G401.6 (cell line): ENCODE measurements around the gene ST6GAL1.
"Not testable (repeated sequence)": the region's sequence is repeated elsewhere in the genome, so short reads cannot be mapped to it uniquely, and the experiment has no call there.

Experiments used
- FAIRE-seq: peaks from 2 replicates; lab custom pipeline; 2012; peaks lifted over from hg19 to GRCh38; lab: Jason Lieb, UNC

Gene ST6GAL1

GRCh38 chr3:187051724-187052366, 121.5 kb downstream of the ST6GAL1 start:
- FAIRE-seq, result no peak

- FAIRE-seq, result not testable (repeated sequence)
Measured at GRCh38 chr3:187052427-187052826, 122.1 kb downstream of the ST6GAL1 start.

DNA sequence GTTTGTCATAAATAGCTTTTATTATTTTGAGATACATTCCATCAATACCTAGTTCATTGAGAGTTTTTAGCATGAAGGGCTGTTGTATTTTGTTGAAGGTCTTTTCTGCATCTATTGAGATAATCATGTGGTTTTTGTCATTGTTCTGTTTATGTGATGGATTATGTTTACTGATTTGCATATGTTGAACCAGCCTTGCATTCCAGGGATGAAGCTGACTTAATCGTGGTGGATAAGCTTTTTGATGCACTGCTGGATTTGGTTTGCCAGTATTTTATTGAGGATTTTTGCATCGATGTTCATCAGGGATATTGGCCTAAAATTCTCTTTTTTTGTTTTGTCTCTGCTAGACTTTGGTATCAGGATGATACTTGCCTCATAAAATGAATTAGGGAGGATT, 124.1 kb downstream of the ST6GAL1 start:
- FAIRE-seq, result not testable (repeated sequence)

GRCh38 chr3:187057803-187058202, 127.5 kb downstream of the ST6GAL1 start:
- not testable (repeated sequence) for FAIRE-seq

DNA sequence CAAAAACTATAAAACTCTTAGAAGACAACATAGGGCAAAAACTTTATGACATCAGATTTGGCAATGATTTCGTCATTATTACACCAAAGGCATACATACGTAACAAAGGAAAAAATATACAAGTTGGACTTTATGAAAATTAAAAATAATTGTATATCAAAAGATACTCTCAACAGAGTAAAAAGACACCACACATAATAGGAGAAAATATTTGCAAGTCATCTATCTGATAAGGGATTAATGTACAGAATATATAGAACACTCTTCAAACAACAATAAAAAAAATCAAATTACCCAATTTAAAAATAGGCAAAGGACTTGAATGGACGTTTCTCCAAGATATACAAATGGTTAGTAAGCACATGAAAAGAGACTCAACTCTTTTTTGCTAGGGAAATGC, 131.4 kb downstream of the ST6GAL1 start:
- FAIRE-seq, result no peak

DNA sequence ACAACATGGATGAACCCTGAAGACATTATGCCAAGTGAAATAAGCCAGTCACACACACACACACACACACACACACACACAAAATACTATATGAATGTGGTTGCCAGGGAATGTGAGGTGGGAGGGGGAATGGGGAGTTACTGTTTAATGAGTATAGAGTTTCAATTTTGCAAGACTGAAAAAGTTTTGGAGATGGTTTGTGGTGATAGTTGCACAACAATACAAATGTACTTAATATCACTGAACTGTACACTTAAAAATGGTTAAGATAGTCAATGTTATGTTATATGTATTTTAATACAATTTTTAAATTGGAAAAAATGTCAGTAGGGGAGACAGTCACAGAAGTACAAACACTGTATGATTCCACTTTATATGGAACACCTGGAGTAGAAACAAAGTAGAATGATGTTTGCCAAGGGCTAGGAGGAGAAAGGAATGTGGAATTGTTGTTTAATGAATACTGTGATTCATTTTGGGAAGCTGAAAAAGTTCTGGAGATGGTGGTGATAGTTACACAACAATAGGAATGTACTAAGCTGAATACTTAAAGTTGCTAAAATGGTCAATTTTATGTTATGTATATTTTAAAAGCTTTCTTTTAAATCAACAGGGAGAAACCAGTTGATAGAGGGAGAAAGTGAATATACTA, 132.3 kb downstream of the ST6GAL1 start:
- no peak for FAIRE-seq

- FAIRE-seq, result no peak
Measured at GRCh38 chr3:187063286-187064121, 133.2 kb downstream of the ST6GAL1 start.

DNA sequence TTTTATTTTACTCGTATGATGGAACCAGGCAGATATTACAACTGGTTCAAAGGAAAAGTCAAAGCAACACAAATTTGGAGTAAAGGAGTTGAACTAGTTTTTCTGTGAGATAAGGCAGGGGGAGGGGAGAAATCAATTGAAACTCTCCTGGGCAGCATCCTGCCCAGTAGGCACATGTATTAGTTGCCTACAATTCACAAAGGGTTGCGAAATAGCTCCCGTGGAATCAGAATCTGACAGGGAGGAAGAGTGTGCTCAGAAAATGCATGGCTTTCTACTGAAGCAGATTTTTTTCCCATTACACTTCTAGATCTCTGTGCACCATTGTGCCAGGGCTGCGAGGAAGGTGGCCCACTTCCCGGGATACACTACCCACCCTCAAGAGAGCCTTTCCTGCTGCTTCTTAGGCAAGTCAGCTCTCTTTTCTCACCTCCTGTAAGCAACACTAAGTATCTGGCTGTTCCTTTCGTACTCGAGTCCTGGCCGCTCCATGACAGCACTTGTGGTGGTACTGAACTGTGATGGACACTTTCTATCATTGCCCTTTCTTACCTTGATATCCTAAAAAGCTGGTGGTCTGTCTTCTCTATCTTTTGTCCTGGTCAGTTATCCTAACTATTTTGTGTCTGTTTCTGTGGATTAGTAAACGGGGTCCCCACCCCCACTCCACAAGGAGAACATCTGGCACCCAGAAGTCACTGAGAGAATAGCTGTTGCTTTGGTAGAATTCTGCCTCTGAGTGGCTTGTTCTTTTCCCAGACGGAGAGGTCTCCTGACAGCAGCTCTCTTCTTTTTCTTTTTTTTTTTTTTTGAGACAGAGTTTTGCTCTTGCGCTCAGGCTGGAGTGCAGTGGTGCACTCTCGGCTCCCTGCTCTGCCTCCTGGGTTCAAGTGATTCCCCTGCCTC, 134.1 kb downstream of the ST6GAL1 start:
- no peak for FAIRE-seq

DNA sequence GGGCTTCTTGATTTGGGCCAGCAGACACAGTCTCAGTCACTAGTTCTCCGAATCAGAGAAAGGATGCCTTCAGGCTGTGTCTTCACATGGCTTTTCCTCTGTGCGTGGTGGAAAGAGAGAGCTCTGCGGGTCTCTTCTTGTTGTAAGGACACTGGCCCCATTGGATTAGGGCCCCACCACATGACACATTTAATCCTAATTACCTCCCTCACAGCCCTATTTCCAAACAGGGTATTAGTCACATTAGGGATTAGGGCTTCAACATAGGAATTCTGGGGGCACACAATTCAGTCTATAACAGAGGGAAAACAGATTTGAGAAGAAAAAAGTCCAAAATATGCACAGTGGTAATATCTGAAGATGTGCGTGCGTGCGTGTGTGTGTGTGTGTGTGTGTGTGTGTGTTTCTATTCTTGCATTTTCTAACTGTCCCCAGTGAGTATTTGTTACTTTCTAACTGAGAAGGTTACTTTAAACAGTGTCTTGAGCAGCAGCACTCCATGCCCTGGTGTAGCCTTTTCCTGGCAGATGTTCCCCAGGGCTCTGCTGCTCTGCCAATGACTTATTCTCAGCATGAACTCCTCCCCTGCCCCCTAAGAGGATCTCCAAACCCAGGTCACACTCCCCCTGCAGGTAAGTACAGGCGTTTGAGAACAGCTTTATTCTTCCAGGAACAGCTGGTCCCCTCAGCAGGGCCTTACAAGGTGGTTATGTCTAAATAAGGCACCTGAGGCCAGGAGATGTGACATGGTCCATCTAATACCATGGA, 136.1 kb downstream of the ST6GAL1 start:
- FAIRE-seq, result no peak

GRCh38 chr3:187068787-187069186, 138.5 kb downstream of the ST6GAL1 start:
- no peak for FAIRE-seq

GRCh38 chr3:187069857-187070516, 139.7 kb downstream of the ST6GAL1 start:
- no peak for FAIRE-seq

DNA sequence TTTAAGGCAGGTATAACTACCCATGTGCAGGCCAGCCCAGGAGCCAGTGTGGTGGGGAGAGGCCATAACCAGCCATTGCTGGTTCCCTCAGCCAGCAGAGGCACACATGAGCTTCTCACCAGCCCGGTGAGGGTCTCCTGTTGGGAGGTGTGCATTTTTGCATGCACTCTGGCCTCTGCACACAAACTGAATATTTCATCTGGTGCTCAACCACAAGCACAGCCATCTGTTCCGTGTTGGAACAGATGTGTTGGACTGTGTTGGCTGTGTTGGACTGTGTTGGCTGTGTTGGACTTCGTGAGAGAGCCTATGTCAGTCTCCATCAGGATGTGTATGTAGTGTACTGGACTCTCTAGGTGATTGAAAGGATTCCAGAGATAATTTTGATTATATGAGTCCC, 141.8 kb downstream of the ST6GAL1 start:
- no peak for FAIRE-seq

GRCh38 chr3:187072511-187072910, 142.2 kb downstream of the ST6GAL1 start:
- no peak for FAIRE-seq

- no peak for FAIRE-seq
Measured at GRCh38 chr3:187073581-187074098, 143.3 kb downstream of the ST6GAL1 start.

- no peak for FAIRE-seq
Measured at GRCh38 chr3:187074846-187075245, 144.5 kb downstream of the ST6GAL1 start.

DNA sequence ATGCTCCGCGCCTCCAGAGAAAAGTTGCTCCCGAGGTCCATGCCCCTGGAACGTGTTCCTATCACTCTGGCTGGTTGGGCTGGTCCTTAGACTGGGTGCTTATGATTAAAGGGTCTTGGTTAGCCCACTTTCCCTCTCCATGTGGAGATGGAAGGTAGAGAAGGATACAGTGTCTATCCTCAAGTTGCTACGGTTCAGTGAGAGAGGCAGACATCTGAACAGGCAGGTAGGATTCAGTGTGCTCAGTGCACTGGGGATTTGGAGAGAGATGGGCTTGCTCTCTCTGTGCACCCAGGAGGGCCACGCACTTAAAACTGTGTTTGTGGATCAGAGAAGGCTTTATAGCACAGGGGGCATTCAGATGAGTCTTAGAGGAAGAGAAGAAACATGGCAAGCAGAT, 146.0 kb downstream of the ST6GAL1 start:
- no peak for FAIRE-seq

- FAIRE-seq, result no peak
Measured at GRCh38 chr3:187077085-187077484, 146.8 kb downstream of the ST6GAL1 start.

GRCh38 chr3:187077537-187077936, 147.2 kb downstream of the ST6GAL1 start:
- no peak for FAIRE-seq

DNA sequence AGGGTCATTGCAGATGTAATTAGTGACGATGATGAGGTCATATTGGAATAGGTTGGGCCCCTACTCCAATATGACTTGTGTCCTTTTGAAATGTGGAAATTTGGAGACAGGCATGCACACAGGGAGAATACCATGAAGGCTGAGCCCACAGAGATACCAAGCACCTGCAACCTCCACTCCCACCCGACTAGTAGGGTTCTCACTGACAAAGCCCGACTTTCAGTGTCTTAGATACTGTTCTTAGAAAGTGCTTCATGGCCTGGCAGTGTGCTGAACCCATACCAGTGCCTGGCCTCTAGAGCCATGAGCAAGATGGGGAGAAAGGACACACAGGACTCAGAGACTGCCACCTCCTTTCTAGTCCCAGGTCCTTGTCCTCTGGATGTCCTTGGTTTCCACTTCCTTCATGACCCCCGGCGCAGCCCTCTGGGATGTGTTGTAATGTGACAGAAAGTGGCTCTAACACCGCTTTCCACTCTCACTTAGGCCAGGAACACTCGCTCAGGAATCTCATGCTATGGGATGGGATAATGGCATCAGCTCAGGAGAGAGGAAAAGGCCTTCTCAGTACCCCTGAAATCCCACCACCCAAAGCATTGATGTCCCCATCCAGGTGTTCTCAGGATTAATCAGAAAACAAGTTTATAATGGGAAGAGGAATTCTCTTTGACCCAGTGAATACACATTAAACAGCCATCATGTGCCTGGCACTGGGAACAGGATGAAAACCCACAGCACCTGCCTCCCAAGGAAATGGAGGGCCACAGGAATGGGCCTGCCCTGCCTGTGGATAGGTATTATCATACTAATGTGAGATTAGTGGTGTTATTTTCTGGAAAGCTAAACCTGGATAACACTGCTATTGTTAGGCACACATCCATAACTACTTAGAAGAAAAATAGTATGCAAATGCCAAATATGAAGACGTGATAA, 149.0 kb downstream of the ST6GAL1 start:
- no peak for FAIRE-seq
